ENCODE results near the gene UNC93B1. TPM values are rescaled to one million over a fixed set of nuclear protein-coding genes. Genes with fewer than 3 reads are reported as not detected.
"Not testable (repeated sequence)": the region's sequence is repeated elsewhere in the genome, so short reads cannot be mapped to it uniquely, and the experiment has no call there.

The UNC93B1 gene
- total RNA-seq, 1 donor = 44.4 TPM

- DNase-seq (ENCODE audit: low read depth in 2 of 3, low spot score in 2 of 3) = not testable (repeated sequence)
Measured at GRCh38 chr11:67954251-67954650, 49.6 kb downstream of the UNC93B1 start.

GRCh38 chr11:67950705-67951104 is 53.2 kb downstream of the UNC93B1 start:
- not testable (repeated sequence) for DNase-seq (ENCODE audit: low read depth in 2 of 3, low spot score in 2 of 3)

GRCh38 chr11:67947785-67948184 is 56.1 kb downstream of the UNC93B1 start:
- not testable (repeated sequence) for DNase-seq (ENCODE audit: low read depth in 2 of 3, low spot score in 2 of 3)

GRCh38 chr11:67946403-67946802 is 57.5 kb downstream of the UNC93B1 start:
- DNase-seq (ENCODE audit: low read depth in 2 of 3, low spot score in 2 of 3) = not testable (repeated sequence)

- DNase-seq (ENCODE audit: low read depth in 2 of 3, low spot score in 2 of 3) = not testable (repeated sequence)
Measured at GRCh38 chr11:67943406-67943805, 60.5 kb downstream of the UNC93B1 start.

Small RNAs within 50 kb of the gene (small RNA-seq; reads per million reads assigned to genes)
- not detected for gene MIR6753

Other genes with a start within 250 kb of the UNC93B1 start
- gene ALDH3B1, start 6.2 kb upstream of the UNC93B1 start, total RNA-seq = 30.7 TPM
- 109 TPM for gene NDUFS8, start 26.6 kb upstream of the UNC93B1 start, total RNA-seq
- 99.9 TPM for gene TCIRG1, start 34.9 kb upstream of the UNC93B1 start, total RNA-seq
- gene CHKA, start 117.3 kb upstream of the UNC93B1 start, total RNA-seq = 24.5 TPM
- 16.7 TPM for gene KMT5B, start 209.2 kb upstream of the UNC93B1 start, total RNA-seq